KMS-11 (cell line): ENCODE results near the gene IRAK4.
A peak's percentile ranks its signal among the peaks of the same experiment; 100 is the strongest.

Experiments
- H2AFZ ChIP-seq: fragments of 200-600 bp; sonication (generic); 2 replicates; pipeline ENCODE4 v1.6.1; 2016; ENCODE audit warnings: antibody characterized with exemption, mixed run types, low read depth
- H3K27ac ChIP-seq: fragments of 200-600 bp; sonication (generic); 2 replicates; pipeline ENCODE4 v1.6.1; 2016; ENCODE audit warnings: mild to moderate bottlenecking, mixed run types
- H3K27me3 ChIP-seq: fragments of 200-600 bp; sonication (generic); 2 replicates; pipeline ENCODE4 v1.6.1; 2017; ENCODE audit warnings: mild to moderate bottlenecking, low read depth, mixed run types, moderate library complexity; ENCODE audit not compliant: insufficient read depth
- H3K36me3 ChIP-seq: fragments of 200-600 bp; sonication (generic); 2 replicates; pipeline ENCODE4 v1.6.1; 2017; ENCODE audit warnings: mild to moderate bottlenecking, mixed run types; ENCODE audit not compliant: insufficient read depth
- H3K4me1 ChIP-seq: fragments of 200-600 bp; sonication (generic); 2 replicates; pipeline ENCODE4 v1.6.1; 2016; ENCODE audit warnings: mild to moderate bottlenecking, low read depth, mixed run types; ENCODE audit not compliant: poor library complexity, severe bottlenecking
- H3K4me2 ChIP-seq: fragments of 200-600 bp; sonication (generic); 2 replicates; pipeline ENCODE4 v1.7.0; 2016; ENCODE audit warnings: mild to moderate bottlenecking, mixed run types
- H3K4me3 ChIP-seq: fragments of 200-600 bp; sonication (generic); IDR thresholded peaks from 2 replicates; pipeline ENCODE4 v1.6.1; 2017; ENCODE audit warnings: low read depth, low read length, mixed read lengths; ENCODE audit not compliant: insufficient read depth
- H3K79me2 ChIP-seq: fragments of 200-600 bp; sonication (generic); 2 replicates; pipeline ENCODE4 v1.6.1; 2016; ENCODE audit warnings: low read depth, mixed run types; ENCODE audit not compliant: insufficient read depth
- H3K9ac ChIP-seq: fragments of 200-600 bp; sonication (generic); 2 replicates; pipeline ENCODE4 v1.6.1; 2016; ENCODE audit warnings: mild to moderate bottlenecking, mixed run types
- H4K20me1 ChIP-seq: fragments of 200-600 bp; sonication (generic); 2 replicates; pipeline ENCODE4 v1.6.1; 2016; ENCODE audit warnings: mild to moderate bottlenecking, mixed run types; ENCODE audit not compliant: insufficient read depth
- TF ChIP-seq, protein P1 (sequence below): fragments of 200-600 bp; sonication (generic); conservative IDR thresholded peaks from 2 replicates; pipeline ENCODE4 v1.6.1; 2017; ENCODE audit warnings: low read depth, mild to moderate bottlenecking, antibody characterized with exemption, low read length, moderate library complexity, mixed read lengths

Gene IRAK4

GRCh38 chr12:43835264-43835655 lies 76.5 kb downstream of the IRAK4 start:
- Histone ChIP-seq H4K20me1 (no peaks in the 10 kb centered on the region), H2AFZ (peak overlapping the region; percentile 74), H3K79me2 (no peaks in the 10 kb centered on the region; the same call in 1 of the 2 replicates), H3K4me3 (no peak overlapping the region), H3K4me2 (peak overlapping the region; percentile 51), H3K4me1 (peaks cover 20% of the 10 kb centered on the region), H3K27ac (peak overlapping the region; percentile 92), H3K36me3 (no peaks in the 10 kb centered on the region), H3K9ac (peak overlapping the region; percentile 96), H3K27me3 (no peaks in the 10 kb centered on the region)
- TF ChIP-seq, protein P1, sequence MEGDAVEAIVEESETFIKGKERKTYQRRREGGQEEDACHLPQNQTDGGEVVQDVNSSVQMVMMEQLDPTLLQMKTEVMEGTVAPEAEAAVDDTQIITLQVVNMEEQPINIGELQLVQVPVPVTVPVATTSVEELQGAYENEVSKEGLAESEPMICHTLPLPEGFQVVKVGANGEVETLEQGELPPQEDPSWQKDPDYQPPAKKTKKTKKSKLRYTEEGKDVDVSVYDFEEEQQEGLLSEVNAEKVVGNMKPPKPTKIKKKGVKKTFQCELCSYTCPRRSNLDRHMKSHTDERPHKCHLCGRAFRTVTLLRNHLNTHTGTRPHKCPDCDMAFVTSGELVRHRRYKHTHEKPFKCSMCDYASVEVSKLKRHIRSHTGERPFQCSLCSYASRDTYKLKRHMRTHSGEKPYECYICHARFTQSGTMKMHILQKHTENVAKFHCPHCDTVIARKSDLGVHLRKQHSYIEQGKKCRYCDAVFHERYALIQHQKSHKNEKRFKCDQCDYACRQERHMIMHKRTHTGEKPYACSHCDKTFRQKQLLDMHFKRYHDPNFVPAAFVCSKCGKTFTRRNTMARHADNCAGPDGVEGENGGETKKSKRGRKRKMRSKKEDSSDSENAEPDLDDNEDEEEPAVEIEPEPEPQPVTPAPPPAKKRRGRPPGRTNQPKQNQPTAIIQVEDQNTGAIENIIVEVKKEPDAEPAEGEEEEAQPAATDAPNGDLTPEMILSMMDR: no peak

- no peaks in the 10 kb centered on the region for H3K27me3 ChIP-seq
- no peak within 1 kb of the TSS for H3K4me3 ChIP-seq
- H4K20me1 ChIP-seq: no peaks in the 10 kb centered on the region
- H3K36me3 ChIP-seq: no peaks in the 10 kb centered on the region
- peak within 1 kb of the TSS; percentile 92 for H3K27ac ChIP-seq
- peak within 1 kb of the TSS; percentile 74 for H2AFZ ChIP-seq
- H3K9ac ChIP-seq: peak within 1 kb of the TSS; percentile 96
- H3K79me2 ChIP-seq: no peaks in the 10 kb centered on the region; the same call in 1 of the 2 replicates
- peak within 1 kb of the TSS; percentile 51 for H3K4me2 ChIP-seq
- peaks cover 20% of the 10 kb centered on the region for H3K4me1 ChIP-seq
- TF ChIP-seq, protein P1: no peak
Observed at GRCh38 chr12:43835656-43836474, 77.1 kb downstream of the IRAK4 start, which contains the start of gene TMEM117. TSS of gene TMEM117 (plus strand) at chr12:43836081.

DNA sequence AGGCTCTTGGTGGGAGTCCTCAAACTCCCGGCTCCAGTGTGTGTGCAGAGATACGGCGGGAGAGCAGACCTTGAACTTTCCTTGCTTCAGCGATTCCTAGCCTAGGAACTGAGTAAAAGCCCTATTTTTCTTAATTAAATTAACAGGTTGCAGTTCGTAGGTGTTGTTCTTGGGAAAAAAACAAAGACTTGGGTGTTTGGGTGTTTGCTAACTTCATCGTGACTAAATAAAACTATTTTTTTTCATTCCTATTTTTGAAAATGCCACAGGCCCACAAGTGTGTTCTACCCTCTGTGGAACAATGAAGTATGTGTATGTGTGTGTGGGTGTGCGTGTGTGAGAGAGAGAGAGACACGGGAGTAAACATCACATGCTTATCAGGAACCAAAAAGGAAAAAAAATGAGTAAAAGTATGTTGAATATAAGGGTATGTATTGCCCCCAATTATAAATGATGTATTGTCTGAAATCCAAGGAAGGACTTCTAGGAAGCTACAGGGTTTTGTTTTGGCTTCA lies 77.8 kb downstream of the IRAK4 start:
- H3K27ac ChIP-seq: peak overlapping the region; percentile 92

More for the DNA sequence above, 77.8 kb downstream of the IRAK4 start:
- Histone ChIP-seq H3K4me1 (peaks cover 20% of the 10 kb centered on the region), H3K36me3 (no peaks in the 10 kb centered on the region), H3K79me2 (no peaks in the 10 kb centered on the region; the same call in 1 of the 2 replicates), H3K27me3 (no peaks in the 10 kb centered on the region), H4K20me1 (no peaks in the 10 kb centered on the region), H3K9ac (peak overlapping the region; percentile 96), H2AFZ (peak overlapping the region; percentile 74), H3K4me2 (peak overlapping the region; percentile 51), H3K4me3 (no peak overlapping the region)
- TF ChIP-seq, protein P1: no peak
